Kidney epithelial cell (primary cell): Measurements from ENCODE around the gene POU3F3. TPM values are rescaled to one million over a fixed set of nuclear protein-coding genes. Genes with fewer than 3 reads are reported as not detected.
A peak's percentile ranks its signal among the peaks of the same experiment; 100 is the strongest.

Experiments used
- DNase-seq: peaks from one replicate; pipeline ENCODE4 v3.0.0-alpha.2; 2010; ENCODE audit warnings: low read depth
- H3K27me3 ChIP-seq: 2 replicates; pipeline ENCODE4 v1.6.0; 2011; ENCODE audit warnings: low read length; ENCODE audit not compliant: control insufficient read depth, insufficient read depth
- H3K36me3 ChIP-seq: 2 replicates; pipeline ENCODE4 v1.5.1; 2011; ENCODE audit warnings: low read length; ENCODE audit not compliant: control insufficient read depth, insufficient read depth
- H3K4me3 ChIP-seq: 2 replicates; pipeline ENCODE4 v1.5.1; 2011; ENCODE audit warnings: low read depth, mild to moderate bottlenecking, control low read depth, low read length
- total RNA-seq: library from RNA; depleted of rRNA; stranded (reverse); fragments of >200 nt; gene quantifications from 2 replicates; pipeline ENCODE4 v1.2.3, GENCODE V29; 2015
- TF ChIP-seq, protein P1 (sequence below): IDR thresholded peaks from 2 replicates; pipeline ENCODE4 v1.5.1; 2011; ENCODE audit warnings: mild to moderate bottlenecking, moderate library complexity, low read length, control low read depth, inconsistent platforms; ENCODE audit not compliant: insufficient read depth, poor library complexity, severe bottlenecking

The POU3F3 gene
- total RNA-seq: 18.2 and 19.0 TPM in 2 replicates

DNA sequence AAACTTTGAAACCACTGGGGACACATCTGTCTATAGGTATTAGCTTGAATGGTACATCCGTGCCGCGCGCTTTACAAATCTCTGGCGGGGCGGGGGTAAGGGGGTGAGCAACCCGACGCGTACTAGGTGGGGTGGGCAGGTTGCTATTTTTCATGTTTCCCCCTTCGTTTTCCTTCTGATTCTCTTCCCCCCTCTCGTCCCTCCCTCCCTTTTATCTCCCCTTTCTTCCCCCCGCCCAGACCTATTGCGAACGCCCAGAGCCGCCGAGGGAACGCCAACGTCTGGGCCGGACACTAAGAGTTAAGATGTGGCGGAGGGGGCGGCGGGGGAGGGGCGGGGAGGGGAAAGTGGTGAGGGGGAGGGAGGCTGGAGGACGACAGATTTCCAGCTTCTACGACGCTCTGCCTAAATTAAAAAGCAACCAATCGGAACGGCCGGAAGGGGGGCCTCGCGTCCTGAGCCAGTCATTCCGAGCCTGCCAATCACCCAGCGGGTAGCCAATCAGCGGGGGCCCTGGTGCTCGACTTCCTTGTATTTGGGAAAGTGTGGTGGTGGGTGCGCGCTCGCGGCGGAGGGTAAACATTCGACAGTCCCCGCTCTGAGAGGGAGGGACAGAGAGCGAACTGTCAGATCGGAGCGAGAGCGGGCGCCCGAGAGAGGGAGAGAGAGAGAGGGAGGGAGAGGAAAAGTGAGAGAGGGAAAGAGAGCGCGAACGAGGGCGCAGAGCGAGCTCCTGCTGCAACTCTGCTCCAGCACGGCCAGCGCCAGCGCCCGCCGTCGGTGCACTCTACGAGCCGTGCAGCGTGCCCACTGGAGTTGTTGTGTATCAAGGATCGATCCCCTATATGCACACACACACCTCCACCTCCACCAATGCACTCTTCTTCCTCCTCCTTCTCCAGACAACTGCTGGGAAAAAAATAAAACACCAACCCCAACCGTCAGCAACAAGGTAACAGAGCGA, at the start of gene POU3F3:
Gene POU3F3 (plus strand): TSS at position 582 of the 964 bp plus-strand sequence. CDS start 1,396 bp downstream, outside the sequence.
- H3K4me3 ChIP-seq: peak within 1 kb of the TSS; percentile 70
- TF ChIP-seq, protein P1, sequence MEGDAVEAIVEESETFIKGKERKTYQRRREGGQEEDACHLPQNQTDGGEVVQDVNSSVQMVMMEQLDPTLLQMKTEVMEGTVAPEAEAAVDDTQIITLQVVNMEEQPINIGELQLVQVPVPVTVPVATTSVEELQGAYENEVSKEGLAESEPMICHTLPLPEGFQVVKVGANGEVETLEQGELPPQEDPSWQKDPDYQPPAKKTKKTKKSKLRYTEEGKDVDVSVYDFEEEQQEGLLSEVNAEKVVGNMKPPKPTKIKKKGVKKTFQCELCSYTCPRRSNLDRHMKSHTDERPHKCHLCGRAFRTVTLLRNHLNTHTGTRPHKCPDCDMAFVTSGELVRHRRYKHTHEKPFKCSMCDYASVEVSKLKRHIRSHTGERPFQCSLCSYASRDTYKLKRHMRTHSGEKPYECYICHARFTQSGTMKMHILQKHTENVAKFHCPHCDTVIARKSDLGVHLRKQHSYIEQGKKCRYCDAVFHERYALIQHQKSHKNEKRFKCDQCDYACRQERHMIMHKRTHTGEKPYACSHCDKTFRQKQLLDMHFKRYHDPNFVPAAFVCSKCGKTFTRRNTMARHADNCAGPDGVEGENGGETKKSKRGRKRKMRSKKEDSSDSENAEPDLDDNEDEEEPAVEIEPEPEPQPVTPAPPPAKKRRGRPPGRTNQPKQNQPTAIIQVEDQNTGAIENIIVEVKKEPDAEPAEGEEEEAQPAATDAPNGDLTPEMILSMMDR: no peak
- H3K36me3 ChIP-seq: no peaks in the 10 kb centered on the region
- H3K27me3 ChIP-seq: peaks cover 33% of the 10 kb centered on the region
- DNase-seq: peak; percentile 87

DNA sequence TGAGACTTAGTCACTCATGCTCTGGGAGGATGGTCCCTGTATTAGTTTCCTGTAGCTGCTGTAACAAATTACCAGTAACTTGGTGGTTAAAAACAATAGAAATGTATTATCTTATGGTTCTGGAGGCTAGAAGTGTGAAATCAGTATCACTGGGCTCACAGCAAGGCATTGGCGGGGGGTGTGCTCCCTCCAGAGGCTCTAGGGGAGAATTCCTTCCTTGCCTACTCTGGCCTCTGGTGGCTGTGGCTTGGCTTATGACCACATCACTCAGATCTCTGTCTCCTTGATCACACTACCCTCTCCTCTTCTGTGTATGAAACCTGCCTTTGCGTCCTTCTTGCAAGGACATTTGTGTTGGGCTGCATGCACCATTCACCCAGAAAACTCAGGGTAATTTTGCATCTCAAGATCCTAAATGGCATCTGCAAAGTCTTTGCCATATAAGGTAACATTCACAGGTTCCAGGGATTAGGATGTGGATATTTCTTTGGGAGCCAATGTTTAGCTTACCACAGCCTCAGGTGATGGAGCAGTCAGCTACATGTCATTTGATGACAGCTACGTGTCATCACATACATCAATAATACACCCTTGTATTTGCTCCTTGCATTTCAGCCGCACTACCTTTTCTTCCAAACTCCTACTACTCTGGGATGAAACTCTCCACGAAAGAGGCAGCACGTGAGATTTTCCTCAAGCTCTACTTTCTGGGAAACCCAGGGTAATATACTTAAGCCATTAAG, 49.6 kb upstream of the POU3F3 start:
- H3K36me3 ChIP-seq: no peaks in the 10 kb centered on the region
- no peak for DNase-seq
- TF ChIP-seq, protein P1: no peak

DNA sequence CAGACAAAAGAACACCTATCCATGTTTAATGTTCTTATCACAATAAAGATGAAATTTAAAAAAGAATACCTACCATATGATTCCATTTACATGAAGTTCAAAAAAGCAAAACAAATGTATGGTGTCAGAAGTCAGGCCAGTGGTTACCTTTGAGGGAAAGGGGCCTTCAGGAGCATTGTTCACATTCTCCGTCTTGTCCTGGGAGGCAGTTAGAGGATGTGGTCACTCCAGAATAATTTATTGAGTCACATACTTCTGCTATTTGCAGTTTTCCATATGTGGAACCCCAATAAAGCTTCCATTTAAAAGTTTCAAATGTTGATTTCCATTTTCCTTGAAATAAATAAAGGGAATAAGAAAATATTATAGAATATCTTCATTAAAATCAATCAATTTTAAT, 41.6 kb upstream of the POU3F3 start:
- Histone ChIP-seq H3K4me3 (no peak overlapping the region), H3K27me3 (no peaks in the 10 kb centered on the region), H3K36me3 (no peaks in the 10 kb centered on the region)
- no peak for DNase-seq
- TF ChIP-seq, protein P1: no peak

More for the DNA sequence above, 49.6 kb upstream of the POU3F3 start:
- H3K4me3 ChIP-seq: no peak overlapping the region
- no peaks in the 10 kb centered on the region for H3K27me3 ChIP-seq

DNA sequence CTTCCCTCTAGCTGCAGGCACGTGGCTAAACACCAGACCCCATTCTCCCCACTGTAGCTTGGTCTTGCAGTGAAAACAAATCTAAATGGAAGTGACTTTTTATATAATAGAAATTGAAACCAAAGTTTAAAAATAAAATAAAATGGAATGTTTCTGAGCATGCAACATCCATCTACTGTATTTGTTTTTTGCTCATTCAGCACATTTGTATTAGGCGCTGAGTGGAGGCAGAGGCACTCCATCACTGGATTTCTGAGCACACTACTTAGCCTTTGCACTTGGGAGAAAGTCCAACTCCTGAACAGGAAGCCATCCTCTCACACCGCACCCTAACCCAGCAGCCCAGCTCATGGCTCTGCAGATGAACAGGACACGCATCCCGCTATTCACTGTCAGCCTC, 37.8 kb upstream of the POU3F3 start:
- H3K4me3 ChIP-seq: no peak overlapping the region
- TF ChIP-seq, protein P1: no peak
- no peak for DNase-seq
- no peaks in the 10 kb centered on the region for H3K36me3 ChIP-seq
- H3K27me3 ChIP-seq: no peaks in the 10 kb centered on the region

DNA sequence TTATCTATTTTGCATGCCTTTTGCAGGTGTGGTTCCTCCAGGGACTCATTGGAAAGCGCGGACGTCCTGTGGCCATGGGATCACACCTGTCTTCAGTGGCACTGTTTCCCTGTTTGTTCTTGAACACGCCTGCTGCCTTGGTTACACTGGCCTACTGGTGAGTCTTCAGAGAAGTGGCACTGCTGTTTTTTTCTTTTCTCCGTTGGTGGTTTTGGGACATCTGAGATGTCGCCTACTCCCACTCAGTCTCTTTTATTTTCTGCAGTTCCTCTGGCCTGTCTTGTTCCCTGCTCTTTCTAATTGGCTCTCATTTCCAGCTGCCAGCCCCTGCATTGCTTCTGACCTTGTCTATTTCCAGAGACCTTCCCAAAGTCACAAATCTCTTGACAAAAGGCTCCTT, 35.7 kb upstream of the POU3F3 start:
- TF ChIP-seq, protein P1: no peak
- DNase-seq: no peak
- Histone ChIP-seq H3K27me3 (no peaks in the 10 kb centered on the region), H3K4me3 (no peak overlapping the region), H3K36me3 (no peaks in the 10 kb centered on the region)
